H9 (cell line): ENCODE results near the gene PNPO. TPM values are rescaled to one million over a fixed set of nuclear protein-coding genes. Genes with fewer than 3 reads are reported as not detected.

Experiments used
- DNase-seq: peaks from one replicate; pipeline ENCODE4 v3.0.0-alpha.2; 2017
- H2AFZ ChIP-seq: one replicate; pipeline ENCODE4 v1.6.1; 2013; ENCODE audit warnings: mild to moderate bottlenecking, low read length, control low read depth, moderate library complexity
- H2AK5ac ChIP-seq: 2 replicates; pipeline ENCODE4 v1.6.1; 2013; ENCODE audit warnings: low read length, control low read depth, mixed read lengths; ENCODE audit not compliant: insufficient read length
- H2BK120ac ChIP-seq: one replicate; pipeline ENCODE4 v1.6.1; 2013; ENCODE audit warnings: low read depth, mild to moderate bottlenecking, low read length, control low read depth, inconsistent platforms; ENCODE audit not compliant: poor library complexity, severe bottlenecking
- H2BK12ac ChIP-seq: 2 replicates; pipeline ENCODE4 v1.6.1; 2013; ENCODE audit warnings: low read length, control low read depth, mixed read lengths, low read depth; ENCODE audit not compliant: insufficient read length
- H2BK15ac ChIP-seq: 2 replicates; pipeline ENCODE4 v1.6.1; 2013; ENCODE audit warnings: low read depth, low read length, control low read depth
- H2BK20ac ChIP-seq: one replicate; pipeline ENCODE4 v1.6.1; 2013; ENCODE audit warnings: low read depth, mild to moderate bottlenecking, low read length, control low read depth, inconsistent platforms; ENCODE audit not compliant: poor library complexity, severe bottlenecking
- H2BK5ac ChIP-seq: 2 replicates; pipeline ENCODE4 v1.6.1; 2013; ENCODE audit warnings: low read length, control low read depth, mixed read lengths; ENCODE audit not compliant: insufficient read length
- H3K14ac ChIP-seq: 2 replicates; pipeline ENCODE4 v1.6.1; 2013; ENCODE audit warnings: low read length, control low read depth; ENCODE audit not compliant: insufficient read depth
- H3K18ac ChIP-seq: 2 replicates; pipeline ENCODE4 v1.6.1; 2013; ENCODE audit warnings: low read depth, mild to moderate bottlenecking, mixed read lengths, low read length, control low read depth; ENCODE audit not compliant: insufficient read length
- H3K23ac ChIP-seq: 2 replicates; pipeline ENCODE4 v1.6.1; 2013; ENCODE audit warnings: low read length, control low read depth, mixed read lengths, low read depth; ENCODE audit not compliant: insufficient read length
- H3K23me2 ChIP-seq: 2 replicates; pipeline ENCODE4 v1.6.1; 2013; ENCODE audit warnings: low read depth, mild to moderate bottlenecking, mixed read lengths, low read length, control low read depth; ENCODE audit not compliant: insufficient read length, poor library complexity, severe bottlenecking
- H3K27ac ChIP-seq: 2 replicates; pipeline ENCODE4 v1.5.1; 2013; ENCODE audit warnings: low read length, control low read depth, mixed read lengths, low read depth; ENCODE audit not compliant: insufficient read length
- H3K27me3 ChIP-seq: 2 replicates; pipeline ENCODE4 v1.6.1; 2013; ENCODE audit warnings: low read length, control low read depth, inconsistent platforms; ENCODE audit not compliant: insufficient read depth
- H3K4ac ChIP-seq: 2 replicates; pipeline ENCODE4 v1.6.1; 2013; ENCODE audit warnings: low read depth, mild to moderate bottlenecking, control low read depth, inconsistent platforms, low read length, moderate library complexity
- H3K4me1 ChIP-seq: 2 replicates; pipeline ENCODE4 v1.6.1; 2013; ENCODE audit warnings: low read length, control low read depth, inconsistent platforms; ENCODE audit not compliant: insufficient read depth
- H3K4me2 ChIP-seq: 2 replicates; pipeline ENCODE4 v1.6.1; 2013; ENCODE audit warnings: low read length, control low read depth, mixed read lengths; ENCODE audit not compliant: insufficient read length, insufficient read depth
- H3K56ac ChIP-seq: 2 replicates; pipeline ENCODE4 v1.6.1; 2013; ENCODE audit warnings: low read depth, mild to moderate bottlenecking, mixed read lengths, low read length, control low read depth; ENCODE audit not compliant: insufficient read length
- H3K79me1 ChIP-seq: 2 replicates; pipeline ENCODE4 v1.6.1; 2013; ENCODE audit warnings: low read depth, mild to moderate bottlenecking, moderate library complexity, low read length, control low read depth, inconsistent platforms; ENCODE audit not compliant: insufficient read depth, poor library complexity, severe bottlenecking
- H3K79me2 ChIP-seq: 2 replicates; pipeline ENCODE4 v1.6.1; 2013; ENCODE audit warnings: low read length, control low read depth, inconsistent platforms; ENCODE audit not compliant: insufficient read depth
- H3K9ac ChIP-seq: 2 replicates; pipeline ENCODE4 v1.6.1; 2013; ENCODE audit warnings: low read length, control low read depth, mixed read lengths; ENCODE audit not compliant: insufficient read length; ENCODE audit errors: extremely low read depth
- H3K9me3 ChIP-seq: one replicate; pipeline ENCODE4 v1.6.1; 2013; ENCODE audit warnings: low read depth, low read length, inconsistent platforms; ENCODE audit not compliant: control insufficient read depth
- H3T11ph ChIP-seq: one replicate; pipeline ENCODE4 v1.6.1; 2013; ENCODE audit warnings: mild to moderate bottlenecking, low read length, control low read depth, inconsistent platforms
- H4K20me1 ChIP-seq: one replicate; pipeline ENCODE4 v1.6.1; 2013; ENCODE audit not compliant: control insufficient read depth, insufficient read length, insufficient read depth
- H4K5ac ChIP-seq: 2 replicates; pipeline ENCODE4 v1.6.1; 2013; ENCODE audit warnings: low read depth, mild to moderate bottlenecking, mixed read lengths, low read length, control low read depth; ENCODE audit not compliant: insufficient read length
- H4K8ac ChIP-seq: replicated peaks from 2 replicates; pipeline ENCODE4 v1.6.1; 2013; ENCODE audit warnings: low read length, control low read depth, mixed read lengths, low read depth; ENCODE audit not compliant: insufficient read length
- H4K91ac ChIP-seq: 2 replicates; pipeline ENCODE4 v1.6.1; 2013; ENCODE audit warnings: low read depth, mild to moderate bottlenecking, moderate library complexity, mixed read lengths, low read length, control low read depth; ENCODE audit not compliant: insufficient read length
- H3K27ac Mint-ChIP-seq, 3 experiments: 2 replicates in 2 of 3; 3 replicates in 1 of 3; pipeline ENCODE4 v1.8.0; 2020 to 2021; ENCODE audit warnings: mixed read lengths in 3 of 3, mild to moderate bottlenecking in 1 of 3, moderate library complexity in 1 of 3
- H3K27me3 Mint-ChIP-seq: 2 replicates; pipeline ENCODE4 v1.8.0; 2021; ENCODE audit warnings: low read depth, mild to moderate bottlenecking, moderate library complexity, mixed read lengths
- H3K36me3 Mint-ChIP-seq, 3 experiments: 2 replicates in 2 of 3; 3 replicates in 1 of 3; pipeline ENCODE4 v1.8.0; 2020 to 2021; ENCODE audit warnings: low read depth in 3 of 3, mixed read lengths in 3 of 3; ENCODE audit not compliant: insufficient read depth in 1 of 3
- H3K4me1 Mint-ChIP-seq, 2 experiments: 2 replicates each; pipeline ENCODE4 v1.8.0; 2020; ENCODE audit warnings: mixed read lengths in 2 of 2
- H3K4me3 Mint-ChIP-seq, 2 experiments: 2 replicates in 1 of 2; 3 replicates in 1 of 2; pipeline ENCODE4 v1.8.0; 2020 to 2021; ENCODE audit warnings: mild to moderate bottlenecking in 2 of 2, mixed read lengths in 2 of 2, moderate library complexity in 1 of 2
- H3K9me3 Mint-ChIP-seq, 2 experiments: 2 replicates in 1 of 2; 3 replicates in 1 of 2; pipeline ENCODE4 v1.8.0; 2020; ENCODE audit warnings: mild to moderate bottlenecking in 2 of 2, mixed read lengths in 2 of 2, moderate library complexity in 1 of 2
- CTCF ChIP-seq: fragments of 200-600 bp; sonication (generic); conservative IDR thresholded peaks from 3 replicates; pipeline ENCODE4 v1.8.0; 2021; ENCODE audit warnings: antibody characterized with exemption, mild to moderate bottlenecking
- WGBS: extraction: QIAGEN DNeasy Blood & Tissue Kit; methylation state at CpG from one replicate; pipeline ENCODE4 v1.1.7; 2013; ENCODE audit warnings: missing lambda C conversion rate, low lambda C conversion rate, mixed read lengths; ENCODE audit not compliant: insufficient read length; ENCODE audit errors: extremely low coverage; 5-methylcytosine and 5-hydroxymethylcytosine counted together
- total RNA-seq: library from RNA; stranded (reverse); gene quantifications from 2 replicates; pipeline ENCODE4 v1.2.1, GENCODE V29; 2021

PNPO gene
- total RNA-seq, 1 experiment from 2014 or later: 6.7 TPM

- no peak for TF ChIP-seq CTCF
- Mint-ChIP-seq H3K36me3 (no peaks in the 10 kb centered on the region), H3K9me3 (no peaks in the 10 kb centered on the region), H3K4me1 (peaks cover 10 to 40% of the 10 kb centered on the region in 2 experiments), H3K27me3 (peaks cover 37% of the 10 kb centered on the region), H3K4me3 (no peak overlapping the region), H3K27ac (no peak overlapping the region)
- no peak overlapping the region for H3K14ac ChIP-seq
- WGBS: no CpG with 5 or more reads among the region's 8 CpGs
- H2AK5ac ChIP-seq: no peak overlapping the region
- no peak for DNase-seq
- no peak overlapping the region for H3K23ac ChIP-seq
- no peak overlapping the region for H2BK5ac ChIP-seq
- H3K9me3 ChIP-seq: no peaks in the 10 kb centered on the region
- H4K5ac ChIP-seq: no peak overlapping the region
- no peaks in the 10 kb centered on the region for H3K23me2 ChIP-seq
- H4K20me1 ChIP-seq: no peaks in the 10 kb centered on the region
- no peak overlapping the region for H3K56ac ChIP-seq
- H3K79me1 ChIP-seq: no peaks in the 10 kb centered on the region
- H3K27me3 ChIP-seq: no peaks in the 10 kb centered on the region
- H3K4me2 ChIP-seq: no peak overlapping the region
- no peak overlapping the region for H3T11ph ChIP-seq
- no peak overlapping the region for H4K91ac ChIP-seq
- H3K9ac ChIP-seq: no peak overlapping the region
- H3K4ac ChIP-seq: no peak overlapping the region
- no peak overlapping the region for H3K18ac ChIP-seq
- no peak overlapping the region for H3K27ac ChIP-seq
- no peaks in the 10 kb centered on the region; the same call in 1 of the 2 replicates for H3K4me1 ChIP-seq
- H4K8ac ChIP-seq: no peak overlapping the region
- H3K79me2 ChIP-seq: no peaks in the 10 kb centered on the region
- no peak overlapping the region for H2BK12ac ChIP-seq
- H2BK15ac ChIP-seq: no peak overlapping the region
- H2AFZ ChIP-seq: no peak overlapping the region
- no peak overlapping the region for H2BK20ac ChIP-seq
- no peak overlapping the region for H2BK120ac ChIP-seq
Observed at GRCh38 chr17:47959825-47960655, 18.7 kb downstream of the PNPO start.
